Stomach (tissue), 4 donors: ENCODE results near the gene SFN.

ENCODE experiments used
- CTCF ChIP-seq, 7 experiments: fragments of 450-650 bp in 4 of 7; fragments of 200-600 bp in 3 of 7; sonication (generic) in 3 of 7; IDR thresholded peaks; one replicate each; pipeline ENCODE4 v1.5.1; 2016 to 2019; ENCODE audit warnings: antibody characterized with exemption in 7 of 7, control low read depth in 2 of 7, mild to moderate bottlenecking in 1 of 7
- POLR2A ChIP-seq, 4 donors: fragments of 450-650 bp; IDR thresholded peaks; one replicate each; pipeline ENCODE4 v1.6.1; 2016; ENCODE audit warnings: antibody characterized with exemption in 4 of 4, control low read depth in 2 of 4, mild to moderate bottlenecking in 1 of 4, moderate library complexity in 1 of 4
- POLR2AphosphoS5 ChIP-seq, 3 donors: sonication (generic); formaldehyde crosslinking; IDR thresholded peaks; one replicate each; pipeline ENCODE4 v1.6.1; 2016; ENCODE audit warnings: antibody characterized with exemption in 3 of 3

DNA sequence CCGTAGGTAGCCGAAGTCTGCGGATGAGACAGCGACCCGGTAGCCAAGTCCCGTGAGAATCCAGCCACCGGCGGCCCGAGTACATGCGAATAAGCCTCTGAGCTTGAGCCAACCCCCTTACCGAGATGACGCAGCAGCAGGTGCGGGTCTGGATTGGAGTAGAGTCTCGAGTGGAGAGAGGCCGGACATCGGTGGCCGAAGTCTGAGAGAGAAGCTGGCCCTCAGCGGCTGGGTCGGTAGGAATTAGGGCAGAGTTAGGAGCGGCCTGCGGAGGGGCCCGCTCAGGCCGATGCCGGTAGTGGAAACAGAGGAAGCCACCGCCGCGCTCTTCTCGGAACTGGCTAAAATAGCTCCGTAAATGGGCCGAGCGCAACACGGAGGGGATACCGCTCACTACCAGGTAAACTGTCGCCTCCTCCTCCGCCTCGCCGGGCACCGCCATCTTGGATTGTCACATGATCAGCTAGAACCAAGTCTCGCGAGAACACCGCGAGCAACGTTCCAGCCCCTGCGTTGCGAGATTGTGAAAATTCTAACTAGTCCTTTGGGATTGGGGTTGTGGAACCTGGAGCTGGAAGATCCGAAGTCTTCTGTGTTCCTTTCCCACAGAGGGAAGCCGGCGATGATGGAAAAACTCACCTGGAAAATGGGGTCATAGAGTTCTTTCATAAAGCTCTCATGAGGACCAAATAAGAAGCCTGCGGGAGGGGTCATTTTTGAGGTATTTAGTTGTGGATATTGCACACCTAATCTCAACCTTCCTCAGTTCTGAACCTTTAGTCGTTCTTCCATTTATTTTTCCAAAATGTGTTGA is 37.3 kb downstream of the SFN start, which contains the start of gene GPATCH3:
- TF ChIP-seq CTCF (IDR thresholded peaks at IDR 0.05) = no peak
- no peak for TF ChIP-seq POLR2A (IDR thresholded peaks at IDR 0.05)
- TF ChIP-seq POLR2AphosphoS5 (IDR thresholded peaks at IDR 0.05) = peak; percentile 81 to 93 (median 91)
